SK-N-SH treated with all-trans-retinoic acid at 6 μM for 48 hours (cell line): ENCODE data around the gene PKIG.
"Not testable (repeated sequence)": the region's sequence is repeated elsewhere in the genome, so short reads cannot be mapped to it uniquely, and the experiment has no call there.

Source experiments
- ATAC-seq: fragments of 200-7000 bp; cut with Tn5 transposase; 3 replicates; pipeline ENCODE4 v1.9.1; 2020; ENCODE audit warnings: mild to moderate bottlenecking, moderate library complexity
- ARNTL ChIP-seq: fragments of 450-650 bp; formaldehyde crosslinking; IDR thresholded peaks from 2 replicates; pipeline ENCODE4 v1.5.0; 2020; ENCODE audit warnings: low read depth, mild to moderate bottlenecking, moderate library complexity, borderline replicate concordance
- BACH2 ChIP-seq: fragments of 250-450 bp; sonication (Bioruptor Pico); IDR thresholded peaks from 2 replicates; pipeline ENCODE4 v1.9.0; 2021; ENCODE audit warnings: mild to moderate bottlenecking, borderline replicate concordance
- CSDC2 ChIP-seq: fragments of 250-450 bp; sonication (Bioruptor Pico); IDR thresholded peaks from 2 replicates; pipeline ENCODE4 v1.5.0; 2020; ENCODE audit warnings: mild to moderate bottlenecking, moderate library complexity
- ESRRG ChIP-seq: fragments of 250-450 bp; sonication (Bioruptor Pico); IDR thresholded peaks from 2 replicates; pipeline ENCODE4 v1.6.1; 2021; ENCODE audit warnings: mild to moderate bottlenecking
- GLIS3 ChIP-seq: fragments of 250-450 bp; sonication (Bioruptor Pico); IDR thresholded peaks from 2 replicates; pipeline ENCODE4 v1.5.0; 2020; ENCODE audit warnings: mild to moderate bottlenecking, moderate library complexity
- ISL1 ChIP-seq: fragments of 250-450 bp; sonication (Bioruptor Pico); IDR thresholded peaks from 2 replicates; pipeline ENCODE4 v2.1.2; 2022; ENCODE audit warnings: mild to moderate bottlenecking, moderate library complexity
- OSR1 ChIP-seq: fragments of 250-450 bp; sonication (Bioruptor Pico); IDR thresholded peaks from 2 replicates; pipeline ENCODE4 v1.8.0; 2022; ENCODE audit warnings: moderate library complexity, mild to moderate bottlenecking, inconsistent platforms
- PPARA ChIP-seq: fragments of 250-450 bp; sonication (Bioruptor Pico); IDR thresholded peaks from 2 replicates; pipeline ENCODE4 v1.5.0; 2020; ENCODE audit warnings: mild to moderate bottlenecking, borderline replicate concordance
- RARB ChIP-seq: fragments of 250-450 bp; sonication (Bioruptor Pico); IDR thresholded peaks from 2 replicates; pipeline ENCODE4 v1.8.0; 2021; ENCODE audit warnings: mild to moderate bottlenecking, moderate library complexity
- TCF4 ChIP-seq: fragments of 250-450 bp; sonication (Bioruptor Pico); IDR thresholded peaks from 2 replicates; pipeline ENCODE4 v1.8.0; 2021; ENCODE audit warnings: mild to moderate bottlenecking, moderate library complexity, borderline replicate concordance
- TOX ChIP-seq: fragments of 250-450 bp; sonication (Bioruptor Pico); IDR thresholded peaks from 2 replicates; pipeline ENCODE4 v1.8.0; 2021; ENCODE audit warnings: mild to moderate bottlenecking, moderate library complexity, borderline replicate concordance
- ZC3H10 ChIP-seq: fragments of 250-450 bp; sonication (Bioruptor Pico); IDR thresholded peaks from 2 replicates; pipeline ENCODE4 v1.5.1; 2021; ENCODE audit warnings: mild to moderate bottlenecking, moderate library complexity
- ZFP3 ChIP-seq: fragments of 250-450 bp; sonication (Bioruptor Pico); IDR thresholded peaks from 2 replicates; pipeline ENCODE4 v1.5.0; 2020; ENCODE audit warnings: mild to moderate bottlenecking, moderate library complexity
- ZFP30 ChIP-seq: fragments of 450-650 bp; formaldehyde crosslinking; IDR thresholded peaks from 2 replicates; pipeline ENCODE4 v1.5.0; 2022; ENCODE audit warnings: mild to moderate bottlenecking, moderate library complexity
- ZNF565 ChIP-seq: fragments of 450-650 bp; formaldehyde crosslinking; conservative IDR thresholded peaks from 2 replicates; pipeline ENCODE4 v1.5.0; 2020; ENCODE audit warnings: low read depth, mild to moderate bottlenecking, moderate library complexity
- ZNF70 ChIP-seq: fragments of 450-650 bp; formaldehyde crosslinking; IDR thresholded peaks from 2 replicates; pipeline ENCODE4 v1.5.0; 2020; ENCODE audit warnings: mild to moderate bottlenecking, moderate library complexity
- ZNF8 ChIP-seq: fragments of 450-650 bp; formaldehyde crosslinking; IDR thresholded peaks from 2 replicates; pipeline ENCODE4 v1.5.0; 2020; ENCODE audit warnings: mild to moderate bottlenecking, moderate library complexity
- TF ChIP-seq, protein P1 (sequence below): fragments of 250-450 bp; sonication (Bioruptor Pico); IDR thresholded peaks from 2 replicates; pipeline ENCODE4 v1.8.0; 2020; ENCODE audit warnings: mild to moderate bottlenecking, moderate library complexity, borderline replicate concordance
- TF ChIP-seq, protein P2 (sequence below): fragments of 250-450 bp; sonication (Bioruptor Pico); IDR thresholded peaks from 2 replicates; pipeline ENCODE4 v1.5.1; 2020; ENCODE audit warnings: low read depth, mild to moderate bottlenecking, moderate library complexity
- TF ChIP-seq, protein P3 (sequence below): fragments of 250-450 bp; sonication (Bioruptor Pico); IDR thresholded peaks from 2 replicates; pipeline ENCODE4 v1.8.0; 2021; ENCODE audit warnings: low read depth, mild to moderate bottlenecking, moderate library complexity, borderline replicate concordance
- TF ChIP-seq, protein P4 (sequence below): fragments of 250-450 bp; sonication (Bioruptor Pico); IDR thresholded peaks from 2 replicates; pipeline ENCODE4 v1.5.1; 2021; ENCODE audit warnings: mild to moderate bottlenecking, moderate library complexity

PKIG gene

DNA sequence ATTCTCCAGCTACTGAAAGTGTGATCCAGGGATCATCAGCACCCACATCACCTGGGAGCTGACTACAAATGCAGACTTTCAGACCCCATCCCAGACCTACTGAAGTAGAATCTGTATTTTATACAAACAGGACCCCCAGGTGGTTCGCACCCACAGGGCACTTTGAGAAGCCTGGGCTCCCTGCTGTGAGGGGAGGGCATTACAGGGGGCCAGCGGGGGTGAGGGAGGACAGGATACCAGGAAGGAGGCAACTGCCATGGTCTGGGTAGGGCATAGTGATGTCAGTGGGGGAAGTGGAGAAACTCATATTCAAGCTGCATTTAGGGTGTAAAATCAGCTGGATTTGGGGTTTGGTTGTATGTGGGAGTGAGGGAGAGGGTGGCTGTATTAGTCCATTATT, 71.2 kb downstream of the PKIG start:
- TF ChIP-seq ISL1 (no peak), GLIS3 (CRISPR knock-in tag) (no peak), ZFP3 (CRISPR knock-in tag) (no peak), ZNF8 (CRISPR knock-in tag) (no peak), ZNF565 (CRISPR knock-in tag) (no peak), ZC3H10 (CRISPR knock-in tag) (no peak), RARB (no peak), PPARA (CRISPR knock-in tag) (no peak), ZNF70 (no peak)
- TF ChIP-seq, protein P1, sequence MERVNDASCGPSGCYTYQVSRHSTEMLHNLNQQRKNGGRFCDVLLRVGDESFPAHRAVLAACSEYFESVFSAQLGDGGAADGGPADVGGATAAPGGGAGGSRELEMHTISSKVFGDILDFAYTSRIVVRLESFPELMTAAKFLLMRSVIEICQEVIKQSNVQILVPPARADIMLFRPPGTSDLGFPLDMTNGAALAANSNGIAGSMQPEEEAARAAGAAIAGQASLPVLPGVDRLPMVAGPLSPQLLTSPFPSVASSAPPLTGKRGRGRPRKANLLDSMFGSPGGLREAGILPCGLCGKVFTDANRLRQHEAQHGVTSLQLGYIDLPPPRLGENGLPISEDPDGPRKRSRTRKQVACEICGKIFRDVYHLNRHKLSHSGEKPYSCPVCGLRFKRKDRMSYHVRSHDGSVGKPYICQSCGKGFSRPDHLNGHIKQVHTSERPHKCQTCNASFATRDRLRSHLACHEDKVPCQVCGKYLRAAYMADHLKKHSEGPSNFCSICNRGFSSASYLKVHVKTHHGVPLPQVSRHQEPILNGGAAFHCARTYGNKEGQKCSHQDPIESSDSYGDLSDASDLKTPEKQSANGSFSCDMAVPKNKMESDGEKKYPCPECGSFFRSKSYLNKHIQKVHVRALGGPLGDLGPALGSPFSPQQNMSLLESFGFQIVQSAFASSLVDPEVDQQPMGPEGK (CRISPR knock-in tag), result no peak
- no peak for ATAC-seq

DNA sequence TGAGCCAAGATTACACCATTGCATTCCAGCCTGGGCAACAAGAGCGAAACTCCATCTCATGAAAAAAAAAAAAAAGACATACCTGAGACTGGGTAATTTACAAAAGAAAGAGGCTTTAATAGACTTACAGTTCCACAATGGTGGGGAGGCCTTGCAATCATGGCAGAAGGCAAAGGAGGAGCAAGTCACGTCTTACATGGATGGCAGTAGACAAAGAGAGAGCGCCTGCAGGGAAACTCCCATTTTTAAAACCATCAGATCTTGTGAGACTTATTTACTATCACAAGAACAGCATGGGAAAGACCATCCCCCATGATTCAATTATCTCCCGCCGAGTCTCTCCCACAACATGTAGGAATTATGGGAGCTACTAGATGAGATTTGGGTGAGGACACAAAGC, 71.8 kb downstream of the PKIG start:
- ATAC-seq, result not testable (repeated sequence)

DNA sequence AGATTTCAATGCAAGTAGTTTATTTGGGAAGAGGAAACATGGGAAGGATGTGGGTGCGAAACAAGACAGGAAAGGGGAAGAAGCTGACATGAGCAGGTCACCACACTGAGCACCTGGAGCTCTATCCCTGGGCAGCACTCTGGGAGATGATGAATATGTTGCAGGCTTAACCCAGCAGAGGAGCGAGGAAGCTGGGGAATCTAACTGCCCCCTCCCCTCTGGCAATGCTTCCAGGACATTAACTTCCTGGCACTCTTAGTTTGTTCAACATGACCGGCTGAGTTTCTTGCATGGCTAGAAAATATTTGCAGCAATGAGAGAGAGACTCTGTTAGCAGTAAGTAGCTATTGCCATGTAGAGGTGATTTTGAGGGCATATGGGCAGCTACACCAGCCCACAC, 74.1 kb downstream of the PKIG start:
- no peak for TF ChIP-seq TCF4
- TF ChIP-seq BACH2 (CRISPR knock-in tag), result no peak
- no peak for TF ChIP-seq ZNF70
- TF ChIP-seq ZFP3 (CRISPR knock-in tag), result no peak
- TF ChIP-seq ARNTL (CRISPR knock-in tag), result no peak
- no peak for TF ChIP-seq ISL1
- no peak for TF ChIP-seq ZFP30 (CRISPR knock-in tag)
- no peak for TF ChIP-seq CSDC2 (CRISPR knock-in tag)
- TF ChIP-seq PPARA (CRISPR knock-in tag), result no peak
- ATAC-seq, result no peak

DNA sequence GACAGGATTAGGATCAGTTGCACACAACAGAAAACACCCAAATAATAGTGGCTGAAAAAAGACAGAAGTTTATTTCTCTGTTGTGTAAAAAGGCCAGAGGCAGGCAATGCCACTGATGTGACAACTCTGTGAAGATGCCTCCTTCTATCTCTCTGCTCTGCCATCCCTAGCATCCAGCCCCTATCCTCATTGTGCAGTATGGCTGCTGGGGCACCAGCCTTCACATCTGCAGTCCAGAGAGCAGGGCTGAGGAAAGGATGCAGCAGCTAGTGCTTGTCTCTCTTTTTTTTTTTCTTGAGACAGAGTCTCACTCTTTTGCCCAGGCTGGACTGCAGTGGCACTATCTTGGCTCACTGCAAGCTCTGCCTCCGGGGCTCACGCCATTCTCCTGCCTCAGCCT, 75.5 kb downstream of the PKIG start:
- no peak for TF ChIP-seq ZNF565 (CRISPR knock-in tag)
- TF ChIP-seq ZC3H10 (CRISPR knock-in tag), result no peak
- TF ChIP-seq TOX, result no peak
- TF ChIP-seq, protein P2, sequence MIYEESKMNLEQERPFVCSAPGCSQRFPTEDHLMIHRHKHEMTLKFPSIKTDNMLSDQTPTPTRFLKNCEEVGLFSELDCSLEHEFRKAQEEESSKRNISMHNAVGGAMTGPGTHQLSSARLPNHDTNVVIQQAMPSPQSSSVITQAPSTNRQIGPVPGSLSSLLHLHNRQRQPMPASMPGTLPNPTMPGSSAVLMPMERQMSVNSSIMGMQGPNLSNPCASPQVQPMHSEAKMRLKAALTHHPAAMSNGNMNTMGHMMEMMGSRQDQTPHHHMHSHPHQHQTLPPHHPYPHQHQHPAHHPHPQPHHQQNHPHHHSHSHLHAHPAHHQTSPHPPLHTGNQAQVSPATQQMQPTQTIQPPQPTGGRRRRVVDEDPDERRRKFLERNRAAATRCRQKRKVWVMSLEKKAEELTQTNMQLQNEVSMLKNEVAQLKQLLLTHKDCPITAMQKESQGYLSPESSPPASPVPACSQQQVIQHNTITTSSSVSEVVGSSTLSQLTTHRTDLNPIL (CRISPR knock-in tag), result no peak
- no peak for TF ChIP-seq ZNF8 (CRISPR knock-in tag)
- TF ChIP-seq, protein P1 (CRISPR knock-in tag), result no peak
- TF ChIP-seq ZFP3 (CRISPR knock-in tag), result no peak
- TF ChIP-seq, protein P3, sequence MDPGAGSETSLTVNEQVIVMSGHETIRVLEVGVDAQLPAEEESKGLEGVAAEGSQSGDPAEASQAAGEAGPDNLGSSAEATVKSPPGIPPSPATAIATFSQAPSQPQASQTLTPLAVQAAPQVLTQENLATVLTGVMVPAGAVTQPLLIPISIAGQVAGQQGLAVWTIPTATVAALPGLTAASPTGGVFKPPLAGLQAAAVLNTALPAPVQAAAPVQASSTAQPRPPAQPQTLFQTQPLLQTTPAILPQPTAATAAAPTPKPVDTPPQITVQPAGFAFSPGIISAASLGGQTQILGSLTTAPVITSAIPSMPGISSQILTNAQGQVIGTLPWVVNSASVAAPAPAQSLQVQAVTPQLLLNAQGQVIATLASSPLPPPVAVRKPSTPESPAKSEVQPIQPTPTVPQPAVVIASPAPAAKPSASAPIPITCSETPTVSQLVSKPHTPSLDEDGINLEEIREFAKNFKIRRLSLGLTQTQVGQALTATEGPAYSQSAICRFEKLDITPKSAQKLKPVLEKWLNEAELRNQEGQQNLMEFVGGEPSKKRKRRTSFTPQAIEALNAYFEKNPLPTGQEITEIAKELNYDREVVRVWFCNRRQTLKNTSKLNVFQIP, result no peak
- TF ChIP-seq, protein P4, sequence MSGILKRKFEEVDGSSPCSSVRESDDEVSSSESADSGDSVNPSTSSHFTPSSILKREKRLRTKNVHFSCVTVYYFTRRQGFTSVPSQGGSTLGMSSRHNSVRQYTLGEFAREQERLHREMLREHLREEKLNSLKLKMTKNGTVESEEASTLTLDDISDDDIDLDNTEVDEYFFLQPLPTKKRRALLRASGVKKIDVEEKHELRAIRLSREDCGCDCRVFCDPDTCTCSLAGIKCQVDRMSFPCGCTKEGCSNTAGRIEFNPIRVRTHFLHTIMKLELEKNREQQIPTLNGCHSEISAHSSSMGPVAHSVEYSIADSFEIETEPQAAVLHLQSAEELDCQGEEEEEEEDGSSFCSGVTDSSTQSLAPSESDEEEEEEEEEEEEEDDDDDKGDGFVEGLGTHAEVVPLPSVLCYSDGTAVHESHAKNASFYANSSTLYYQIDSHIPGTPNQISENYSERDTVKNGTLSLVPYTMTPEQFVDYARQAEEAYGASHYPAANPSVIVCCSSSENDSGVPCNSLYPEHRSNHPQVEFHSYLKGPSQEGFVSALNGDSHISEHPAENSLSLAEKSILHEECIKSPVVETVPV (CRISPR knock-in tag), result no peak
- TF ChIP-seq TCF4, result no peak
- TF ChIP-seq PPARA (CRISPR knock-in tag), result no peak
- no peak for TF ChIP-seq OSR1 (CRISPR knock-in tag)
- TF ChIP-seq ARNTL (CRISPR knock-in tag), result no peak
- TF ChIP-seq ESRRG (CRISPR knock-in tag), result no peak
- TF ChIP-seq, all 23 proteins: peak for 0
- ATAC-seq, result no peak
